A549 (cell line): ENCODE results near the gene GMDS. TPM values are rescaled to one million over a fixed set of nuclear protein-coding genes. Genes with fewer than 3 reads are reported as not detected.
A peak's percentile ranks its signal among the peaks of the same experiment; 100 is the strongest.

Experiments
- ATAC-seq, 2 experiments: fragments of 200-7000 bp in 1 of 2; fragments of >200 bp in 1 of 2; cut with Nextera tagmentation in 1 of 2; cut with Tn5 transposase in 1 of 2; 3 replicates each; pipeline versions ENCODE4 v1.8.0 to v1.9.1; 2018 to 2020; ENCODE audit warnings: mild to moderate bottlenecking in 1 of 2, moderate library complexity in 1 of 2
- CTCF ChIA-PET: fragments of 300-600 bp; sonication (Branson Sonifier 250); formaldehyde crosslinking; extraction: SDS; loops from one replicate; lab custom pipeline; 2021; ENCODE audit warnings: antibody characterized with exemption, inconsistent platforms; lab: Yijun Ruan, JAX
- POLR2A ChIA-PET: fragments of 350-600 bp; formaldehyde crosslinking; extraction: SDS; loops from one replicate; lab custom pipeline; 2021; ENCODE audit warnings: antibody characterized with exemption, inconsistent platforms; lab: Yijun Ruan, JAX
- DNase-seq, 2 experiments: peaks; one replicate each; pipeline versions ENCODE4 v3.0.0 to v3.0.0-alpha.2; 2011 to 2016; ENCODE audit warnings: low read depth in 1 of 2, low spot score in 1 of 2
- FAIRE-seq: peaks from 2 replicates; lab custom pipeline; 2011; peaks lifted over from hg19 to GRCh38; lab: Jason Lieb, UNC
- H3K27ac ChIP-seq, 2 experiments: fragments of >200 bp; sonication (Bioruptor Twin); formaldehyde crosslinking; 3 replicates each; pipeline ENCODE4 v1.5.1; 2016 to 2017
- H3K4me1 ChIP-seq: fragments of >200 bp; sonication (Bioruptor Twin); formaldehyde crosslinking; 3 replicates; pipeline ENCODE4 v1.6.1; 2016
- H3K4me2 ChIP-seq: fragments of >200 bp; sonication (Bioruptor Twin); formaldehyde crosslinking; 3 replicates; pipeline ENCODE4 v1.6.1; 2016
- H3K4me3 ChIP-seq: fragments of >200 bp; sonication (Bioruptor Twin); formaldehyde crosslinking; 3 replicates; pipeline ENCODE4 v1.5.1; 2016
- H3K9me3 ChIP-seq: fragments of >200 bp; sonication (Bioruptor Twin); formaldehyde crosslinking; 3 replicates; pipeline ENCODE4 v1.6.1; 2016
- BHLHE40 ChIP-seq: IDR thresholded peaks from 2 replicates; pipeline ENCODE4 v1.6.1; 2012; ENCODE audit warnings: low read depth, low read length, inconsistent platforms
- CBX2 ChIP-seq: fragments of 200-600 bp; sonication (generic); IDR thresholded peaks from 2 replicates; pipeline ENCODE4 v1.6.1; 2016; ENCODE audit warnings: low read depth, mild to moderate bottlenecking, borderline replicate concordance
- EHF ChIP-seq: fragments of 250-450 bp; sonication (Bioruptor Pico); IDR thresholded peaks from 2 replicates; pipeline ENCODE4 v1.5.0; 2020; ENCODE audit warnings: mild to moderate bottlenecking
- EHMT2 ChIP-seq: fragments of 200-600 bp; sonication (generic); IDR thresholded peaks from 2 replicates; pipeline ENCODE4 v1.6.1; 2016; ENCODE audit warnings: antibody characterized with exemption, low read depth, mild to moderate bottlenecking, moderate library complexity
- EP300 ChIP-seq, 2 experiments: fragments of >200 bp; sonication (Bioruptor Twin); formaldehyde crosslinking; IDR thresholded peaks; 2 replicates in 1 of 2; 3 replicates in 1 of 2; pipeline ENCODE4 v1.6.1; 2016 to 2017
- ESRRA ChIP-seq: fragments of 150-350 bp; IDR thresholded peaks from 2 replicates; pipeline ENCODE4 v1.6.1; 2014; ENCODE audit warnings: mild to moderate bottlenecking, low read length, borderline replicate concordance
- FOXS1 ChIP-seq: fragments of 250-450 bp; sonication (Bioruptor Pico); IDR thresholded peaks from 2 replicates; pipeline ENCODE4 v1.5.0; 2020; ENCODE audit warnings: mild to moderate bottlenecking, moderate library complexity
- GATA3 ChIP-seq: IDR thresholded peaks from 2 replicates; pipeline ENCODE4 v1.6.1; 2012; ENCODE audit warnings: borderline replicate concordance
- HDAC2 ChIP-seq: fragments of 200-600 bp; sonication (generic); IDR thresholded peaks from 2 replicates; pipeline ENCODE4 v1.6.1; 2016
- HEYL ChIP-seq: fragments of 250-450 bp; sonication (Bioruptor Pico); IDR thresholded peaks from 2 replicates; pipeline ENCODE4 v1.8.0; 2021; ENCODE audit warnings: mild to moderate bottlenecking, moderate library complexity
- HOXA7 ChIP-seq: fragments of 250-450 bp; sonication (Bioruptor Pico); IDR thresholded peaks from 2 replicates; pipeline ENCODE4 v1.5.0; 2020; ENCODE audit warnings: mild to moderate bottlenecking, moderate library complexity
- HOXB13 ChIP-seq: fragments of 250-450 bp; sonication (Bioruptor Pico); IDR thresholded peaks from 2 replicates; pipeline ENCODE4 v1.5.0; 2020; ENCODE audit warnings: low read depth, mild to moderate bottlenecking, moderate library complexity
- HOXB5 ChIP-seq: fragments of 250-450 bp; sonication (Bioruptor Pico); IDR thresholded peaks from 2 replicates; pipeline ENCODE4 v1.5.0; 2020; ENCODE audit warnings: mild to moderate bottlenecking, moderate library complexity
- KDM1A ChIP-seq: fragments of 200-600 bp; sonication (generic); IDR thresholded peaks from 2 replicates; pipeline ENCODE4 v1.6.1; 2016; ENCODE audit warnings: low read depth, mild to moderate bottlenecking
- KDM5A ChIP-seq: fragments of 200-600 bp; sonication (generic); IDR thresholded peaks from 2 replicates; pipeline ENCODE4 v1.6.1; 2016; ENCODE audit warnings: antibody characterized with exemption, mild to moderate bottlenecking
- MAFK ChIP-seq: fragments of 450-650 bp; IDR thresholded peaks from 2 replicates; pipeline ENCODE4 v1.6.1; 2014; ENCODE audit not compliant: partially characterized antibody
- POLR2AphosphoS2 ChIP-seq: conservative IDR thresholded peaks from 2 replicates; pipeline ENCODE4 v1.6.1; 2012; ENCODE audit warnings: low read length, improper control_type of control experiment, inconsistent platforms
- RARB ChIP-seq: fragments of 250-450 bp; sonication (Bioruptor Pico); IDR thresholded peaks from 2 replicates; pipeline ENCODE4 v1.8.0; 2021; ENCODE audit warnings: mild to moderate bottlenecking, moderate library complexity
- RCOR1 ChIP-seq: fragments of 150-350 bp; IDR thresholded peaks from 2 replicates; pipeline ENCODE4 v1.6.1; 2014; ENCODE audit warnings: antibody characterized with exemption, low read length, low read depth
- RFX5 ChIP-seq: fragments of 450-650 bp; IDR thresholded peaks from 2 replicates; pipeline ENCODE4 v1.7.1; 2014; ENCODE audit warnings: antibody characterized with exemption, mild to moderate bottlenecking, moderate library complexity
- TFCP2L1 ChIP-seq: fragments of 250-450 bp; sonication (Bioruptor Pico); IDR thresholded peaks from 2 replicates; pipeline ENCODE4 v1.5.0; 2021; ENCODE audit warnings: mild to moderate bottlenecking
- TP53 ChIP-seq: fragments of 250-450 bp; sonication (Bioruptor Pico); IDR thresholded peaks from 2 replicates; pipeline ENCODE4 v1.5.0; 2021; ENCODE audit warnings: mild to moderate bottlenecking, moderate library complexity
- ZSCAN20 ChIP-seq: fragments of 250-450 bp; sonication (Bioruptor Pico); IDR thresholded peaks from 2 replicates; pipeline ENCODE4 v1.8.0; 2022; ENCODE audit warnings: mild to moderate bottlenecking, moderate library complexity
- WGBS: methylation state at CpG from one replicate; pipeline ENCODE4 v1.1.6; 2017; ENCODE audit errors: missing lambda C conversion rate; 5-methylcytosine and 5-hydroxymethylcytosine counted together
- polyA plus RNA-seq, 4 experiments: library from polyadenylated mRNA; depleted of rRNA in 3 of 4; stranded (reverse); fragments of >200 nt; fragmentation: RNase III in 1 of 4; extraction: RNeasy Plus Mini Kit Qiagen cat#74134 plus additional on column Dnase treatment in 1 of 4; gene quantifications; 2 replicates in 3 of 4; 3 replicates in 1 of 4; pipeline ENCODE4 v1.2.3, GENCODE V29; 2011 to 2017
- TF ChIP-seq, protein P1 (sequence below): fragments of 150-350 bp; IDR thresholded peaks from 2 replicates; pipeline ENCODE4 v1.6.1; 2014; ENCODE audit warnings: low read depth, mild to moderate bottlenecking, low read length
- TF ChIP-seq, protein P2 (sequence below): IDR thresholded peaks from 2 replicates; pipeline ENCODE4 v1.6.1; 2012; ENCODE audit warnings: low read depth, borderline replicate concordance
- TF ChIP-seq, protein P3 (sequence below): fragments of >200 bp; sonication (Bioruptor Twin); formaldehyde crosslinking; IDR thresholded peaks from 3 replicates; pipeline ENCODE4 v1.6.1; 2016
- TF ChIP-seq, protein P4 (sequence below): fragments of 450-650 bp; IDR thresholded peaks from 2 replicates; pipeline ENCODE4 v1.6.1; 2014; ENCODE audit warnings: antibody characterized with exemption

Gene GMDS
- polyA plus RNA-seq, 2 of the 4 experiments (the other 2 are of a cell fraction), result 9.9 to 12.4 TPM

DNA sequence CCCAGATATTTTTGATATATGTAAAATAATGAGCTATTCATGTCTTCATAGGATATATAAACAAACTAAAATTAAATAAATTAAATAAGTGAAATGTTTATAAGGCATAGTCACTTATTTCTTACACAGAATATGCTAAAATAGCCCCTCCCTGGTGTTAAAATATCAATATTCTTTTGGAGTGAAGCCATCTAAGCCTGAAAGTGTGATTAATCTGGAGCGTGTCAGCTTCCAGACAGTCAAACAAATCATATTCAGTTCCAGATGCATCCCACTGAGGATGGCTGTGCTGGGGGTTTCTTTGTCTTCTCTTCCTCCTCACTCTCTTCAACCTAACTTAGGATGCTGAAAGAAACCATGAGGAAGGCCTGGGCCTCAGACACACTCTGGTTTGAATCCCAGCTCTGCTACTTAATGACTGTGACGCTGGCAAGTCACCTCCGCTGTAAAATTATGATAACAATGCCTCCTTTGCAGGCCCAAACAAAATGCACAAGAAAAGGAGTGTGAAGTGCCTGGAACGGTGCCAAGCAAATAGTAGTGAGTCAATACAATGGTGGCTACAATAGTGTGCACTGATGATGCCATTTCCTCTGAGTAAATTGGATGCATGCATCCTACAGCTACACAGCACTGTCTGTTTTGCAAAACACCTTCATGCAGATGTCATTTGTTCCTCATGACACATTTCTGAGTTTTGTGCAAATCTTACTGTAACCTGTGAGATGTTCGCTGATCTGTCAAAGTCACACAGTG, 474.3 kb downstream of the GMDS start (continued):
- no peak for TF ChIP-seq ESRRA
- no peak for TF ChIP-seq KDM1A
- TF ChIP-seq GATA3, result no peak
- no peak for TF ChIP-seq TP53
- no peak for TF ChIP-seq ZSCAN20 (CRISPR knock-in tag)
- no peak for TF ChIP-seq POLR2AphosphoS2
- TF ChIP-seq MAFK, result no peak
- no peak for TF ChIP-seq EHMT2

DNA sequence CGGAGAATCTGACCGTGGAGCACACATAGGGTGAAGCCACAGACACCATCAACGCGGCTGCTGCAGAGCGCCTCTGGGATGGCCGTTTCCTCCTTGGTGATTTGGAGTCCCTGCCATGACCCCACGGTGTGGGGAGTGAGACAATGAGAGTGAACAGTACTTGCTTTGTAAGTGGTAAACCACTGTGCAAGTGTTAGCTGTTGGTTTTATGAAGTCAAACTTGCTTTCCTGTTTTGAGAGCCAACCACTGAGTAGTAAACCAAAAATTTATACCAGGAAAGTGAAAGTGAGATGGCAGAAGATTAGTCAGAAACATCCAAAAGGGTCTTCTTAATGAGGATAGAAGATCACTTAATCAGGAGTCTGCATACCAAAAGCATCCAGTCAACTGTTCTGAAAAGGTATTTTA, 475.0 kb downstream of the GMDS start:
- Histone ChIP-seq H3K4me3 (no peak overlapping the region), H3K27ac (no peak overlapping the region), H3K4me2 (no peak overlapping the region), H3K9me3 (no peaks in the 10 kb centered on the region), H3K4me1 (peaks cover 8% of the 10 kb centered on the region)
- ATAC-seq (no peak), DNase-seq (no peak), FAIRE-seq (no peak)
- CTCF ChIA-PET, result no interaction called here
- TF ChIP-seq, protein P1, sequence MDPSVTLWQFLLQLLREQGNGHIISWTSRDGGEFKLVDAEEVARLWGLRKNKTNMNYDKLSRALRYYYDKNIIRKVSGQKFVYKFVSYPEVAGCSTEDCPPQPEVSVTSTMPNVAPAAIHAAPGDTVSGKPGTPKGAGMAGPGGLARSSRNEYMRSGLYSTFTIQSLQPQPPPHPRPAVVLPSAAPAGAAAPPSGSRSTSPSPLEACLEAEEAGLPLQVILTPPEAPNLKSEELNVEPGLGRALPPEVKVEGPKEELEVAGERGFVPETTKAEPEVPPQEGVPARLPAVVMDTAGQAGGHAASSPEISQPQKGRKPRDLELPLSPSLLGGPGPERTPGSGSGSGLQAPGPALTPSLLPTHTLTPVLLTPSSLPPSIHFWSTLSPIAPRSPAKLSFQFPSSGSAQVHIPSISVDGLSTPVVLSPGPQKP, result no peak
- TF ChIP-seq EHMT2 (no peak), CBX2 (no peak), EHF (CRISPR knock-in tag) (no peak), RCOR1 (no peak), HDAC2 (no peak), RFX5 (no peak)
- 92% methylated on average over 7 of the region's 7 CpGs for WGBS
- POLR2A ChIA-PET, result no interaction called here

DNA sequence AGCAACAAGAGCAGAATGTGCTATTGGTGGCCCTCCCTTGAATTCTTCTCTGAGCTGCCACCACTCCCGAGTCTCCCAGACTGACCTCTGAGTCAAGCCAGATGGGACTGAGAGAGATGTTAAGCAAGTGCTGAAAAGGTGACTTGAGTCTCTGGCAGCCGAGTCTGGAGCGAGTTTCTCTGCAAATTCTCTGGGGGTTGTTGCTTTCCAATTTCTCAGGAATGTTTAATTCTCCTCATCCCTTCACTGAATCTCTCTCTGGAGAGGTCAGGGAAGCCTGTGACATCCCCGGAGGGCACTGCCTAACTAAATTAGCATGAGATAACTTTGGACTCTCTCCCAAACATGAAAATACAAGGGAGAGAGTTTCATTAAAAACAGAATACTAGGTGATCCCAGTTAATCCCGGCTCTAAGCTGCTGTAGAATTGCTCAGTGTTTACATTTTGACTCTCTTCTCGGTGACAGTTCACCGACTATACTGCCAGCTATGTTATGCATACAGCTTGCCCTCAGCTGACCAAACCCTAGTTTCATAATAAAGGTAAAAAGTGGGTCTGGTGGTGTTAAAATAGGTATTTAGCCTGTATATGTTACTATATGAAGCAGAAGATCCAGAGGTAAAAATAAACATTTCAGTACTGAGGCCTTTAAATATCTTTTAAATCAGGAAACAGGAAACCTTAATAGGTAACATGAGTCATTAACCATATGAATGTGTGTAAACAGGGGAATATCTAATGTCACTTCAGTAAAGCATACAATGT, 477.7 kb downstream of the GMDS start:
- TF ChIP-seq EP300 (IDR thresholded peaks at IDR 0.05) (no peak), TP53 (no peak), FOXS1 (CRISPR knock-in tag) (no peak)
- TF ChIP-seq, protein P2, sequence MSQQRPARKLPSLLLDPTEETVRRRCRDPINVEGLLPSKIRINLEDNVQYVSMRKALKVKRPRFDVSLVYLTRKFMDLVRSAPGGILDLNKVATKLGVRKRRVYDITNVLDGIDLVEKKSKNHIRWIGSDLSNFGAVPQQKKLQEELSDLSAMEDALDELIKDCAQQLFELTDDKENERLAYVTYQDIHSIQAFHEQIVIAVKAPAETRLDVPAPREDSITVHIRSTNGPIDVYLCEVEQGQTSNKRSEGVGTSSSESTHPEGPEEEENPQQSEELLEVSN, result no peak
- peak overlapping the region; percentile 30; the same call in 1 of the 3 replicates for H3K4me2 ChIP-seq
- no peak for ATAC-seq
- peak in 1 of 2 experiments; percentile 2 for DNase-seq
- no peaks in the 10 kb centered on the region for H3K9me3 ChIP-seq
- 39% methylated on average over 7 of the region's 7 CpGs for WGBS
- CTCF ChIA-PET, result no interaction called here
- FAIRE-seq, result no peak
- POLR2A ChIA-PET, result no interaction called here
- no peak overlapping the region for H3K4me3 ChIP-seq
- peaks cover 8% of the 10 kb centered on the region for H3K4me1 ChIP-seq
- no peak overlapping the region for H3K27ac ChIP-seq

DNA sequence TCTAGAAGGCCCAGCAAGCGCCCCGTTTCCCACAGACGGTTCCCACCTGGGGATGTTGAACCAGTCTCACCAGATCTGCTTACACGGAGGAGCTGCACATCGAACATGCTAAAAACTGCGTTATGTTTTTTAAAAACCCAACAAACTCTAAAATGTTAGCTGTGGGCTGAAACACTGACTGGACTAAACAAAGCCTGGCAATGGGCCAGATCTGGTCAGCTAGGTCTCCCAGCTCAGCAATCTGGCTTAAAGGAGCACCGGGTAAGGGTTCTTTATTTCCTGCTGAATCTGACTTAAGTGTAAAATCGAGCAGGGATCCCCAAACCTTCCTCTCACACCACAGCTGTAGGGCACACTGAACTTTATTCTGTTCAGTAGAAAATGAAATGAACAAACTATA, 478.8 kb downstream of the GMDS start:
- no peak for TF ChIP-seq BHLHE40
- no peak for TF ChIP-seq HOXB13 (CRISPR knock-in tag)
- no peak for TF ChIP-seq TFCP2L1 (CRISPR knock-in tag)
- no peak for TF ChIP-seq HEYL (CRISPR knock-in tag)
- TF ChIP-seq RFX5, result no peak
- no peak for TF ChIP-seq CBX2
- TF ChIP-seq, protein P1, result no peak
- TF ChIP-seq, protein P3, sequence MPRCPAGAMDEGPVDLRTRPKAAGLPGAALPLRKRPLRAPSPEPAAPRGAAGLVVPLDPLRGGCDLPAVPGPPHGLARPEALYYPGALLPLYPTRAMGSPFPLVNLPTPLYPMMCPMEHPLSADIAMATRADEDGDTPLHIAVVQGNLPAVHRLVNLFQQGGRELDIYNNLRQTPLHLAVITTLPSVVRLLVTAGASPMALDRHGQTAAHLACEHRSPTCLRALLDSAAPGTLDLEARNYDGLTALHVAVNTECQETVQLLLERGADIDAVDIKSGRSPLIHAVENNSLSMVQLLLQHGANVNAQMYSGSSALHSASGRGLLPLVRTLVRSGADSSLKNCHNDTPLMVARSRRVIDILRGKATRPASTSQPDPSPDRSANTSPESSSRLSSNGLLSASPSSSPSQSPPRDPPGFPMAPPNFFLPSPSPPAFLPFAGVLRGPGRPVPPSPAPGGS, result no peak
- no peak for TF ChIP-seq KDM5A
- no peak for TF ChIP-seq HOXA7
- TF ChIP-seq HOXB5 (CRISPR knock-in tag), result no peak
- no peak for TF ChIP-seq RARB (CRISPR knock-in tag)
- TF ChIP-seq, protein P4, sequence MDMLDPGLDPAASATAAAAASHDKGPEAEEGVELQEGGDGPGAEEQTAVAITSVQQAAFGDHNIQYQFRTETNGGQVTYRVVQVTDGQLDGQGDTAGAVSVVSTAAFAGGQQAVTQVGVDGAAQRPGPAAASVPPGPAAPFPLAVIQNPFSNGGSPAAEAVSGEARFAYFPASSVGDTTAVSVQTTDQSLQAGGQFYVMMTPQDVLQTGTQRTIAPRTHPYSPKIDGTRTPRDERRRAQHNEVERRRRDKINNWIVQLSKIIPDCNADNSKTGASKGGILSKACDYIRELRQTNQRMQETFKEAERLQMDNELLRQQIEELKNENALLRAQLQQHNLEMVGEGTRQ, result no peak
- no peak for TF ChIP-seq MAFK
- TF ChIP-seq, all 56 proteins: peak for 0
- peaks cover 8% of the 10 kb centered on the region for H3K4me1 ChIP-seq
- no peak overlapping the region for H3K4me3 ChIP-seq
- H3K27ac ChIP-seq, result no peak overlapping the region
- no peaks in the 10 kb centered on the region for H3K9me3 ChIP-seq
- no peak overlapping the region for H3K4me2 ChIP-seq
- no peak for DNase-seq
- ChIA-PET POLR2A (no interaction called here), CTCF (interaction anchor here (1.1 kb wide), 1 partner anchor 36 kb away, joined by 4 read pairs; no protein-coding TSS in a partner anchor)
- ATAC-seq, result no peak
- WGBS, result 81% methylated on average over 8 of the region's 8 CpGs
- no peak for FAIRE-seq
